Measurements from ENCODE around the gene SLC19A1.

SLC19A1 gene

GRCh38 chr21:45466330-45467220, 75.7 kb downstream of the SLC19A1 start:
- no peak for TF ChIP-seq CTCF (conservative IDR thresholded peaks at IDR 0.05; ENCODE audit: control insufficient read depth, insufficient read depth, low read depth, low read length)
- no peak for DNase-seq (ENCODE audit: low read depth)
- H3K4me3 ChIP-seq (ENCODE audit: control insufficient read depth, low read depth, low read length) = no peak overlapping the region

- TF ChIP-seq CTCF (conservative IDR thresholded peaks at IDR 0.05; ENCODE audit: control insufficient read depth, insufficient read depth, low read depth, low read length) = no peak
- no peak overlapping the region for H3K4me3 ChIP-seq (ENCODE audit: control insufficient read depth, low read depth, low read length)
These were observed 76.5 kb downstream of the SLC19A1 start for GRCh38 chr21:45465611-45466329.

GRCh38 chr21:45465105-45465504, 77.1 kb downstream of the SLC19A1 start:
- no peak overlapping the region for H3K4me3 ChIP-seq (ENCODE audit: control insufficient read depth, low read depth, low read length)
- TF ChIP-seq CTCF (conservative IDR thresholded peaks at IDR 0.05; ENCODE audit: control insufficient read depth, insufficient read depth, low read depth, low read length) = no peak
- DNase-seq (ENCODE audit: low read depth) = no peak

More at GRCh38 chr21:45465611-45466329, 76.5 kb downstream of the SLC19A1 start:
- DNase-seq (ENCODE audit: low read depth) = no peak

- H3K4me3 ChIP-seq (ENCODE audit: control insufficient read depth, low read depth, low read length) = no peak overlapping the region
- DNase-seq (ENCODE audit: low read depth) = no peak
- TF ChIP-seq CTCF (conservative IDR thresholded peaks at IDR 0.05; ENCODE audit: control insufficient read depth, insufficient read depth, low read depth, low read length) = no peak
These were observed 77.9 kb downstream of the SLC19A1 start for GRCh38 chr21:45464309-45464708.

GRCh38 chr21:45463871-45464270, 78.4 kb downstream of the SLC19A1 start:
- DNase-seq (ENCODE audit: low read depth) = no peak
- TF ChIP-seq CTCF (conservative IDR thresholded peaks at IDR 0.05; ENCODE audit: control insufficient read depth, insufficient read depth, low read depth, low read length) = no peak

GRCh38 chr21:45461806-45462341, 80.4 kb downstream of the SLC19A1 start:
- DNase-seq (ENCODE audit: low read depth) = no peak
- no peak overlapping the region for H3K4me3 ChIP-seq (ENCODE audit: control insufficient read depth, low read depth, low read length)
- TF ChIP-seq CTCF (conservative IDR thresholded peaks at IDR 0.05; ENCODE audit: control insufficient read depth, insufficient read depth, low read depth, low read length) = no peak

More at GRCh38 chr21:45463871-45464270, 78.4 kb downstream of the SLC19A1 start:
- no peak overlapping the region for H3K4me3 ChIP-seq (ENCODE audit: control insufficient read depth, low read depth, low read length)

Measured in fibroblast of mammary gland (primary cell).